GM21723 (cell line): ENCODE results near the gene HPX.

Source experiments
- ATAC-seq: cut with Tn5 transposase; IDR thresholded peaks from one replicate; pipeline ENCODE4 v1.9.1; 2021; ENCODE audit warnings: mild to moderate bottlenecking, moderate library complexity; ENCODE audit not compliant: unreplicated experiment

HPX gene

DNA sequence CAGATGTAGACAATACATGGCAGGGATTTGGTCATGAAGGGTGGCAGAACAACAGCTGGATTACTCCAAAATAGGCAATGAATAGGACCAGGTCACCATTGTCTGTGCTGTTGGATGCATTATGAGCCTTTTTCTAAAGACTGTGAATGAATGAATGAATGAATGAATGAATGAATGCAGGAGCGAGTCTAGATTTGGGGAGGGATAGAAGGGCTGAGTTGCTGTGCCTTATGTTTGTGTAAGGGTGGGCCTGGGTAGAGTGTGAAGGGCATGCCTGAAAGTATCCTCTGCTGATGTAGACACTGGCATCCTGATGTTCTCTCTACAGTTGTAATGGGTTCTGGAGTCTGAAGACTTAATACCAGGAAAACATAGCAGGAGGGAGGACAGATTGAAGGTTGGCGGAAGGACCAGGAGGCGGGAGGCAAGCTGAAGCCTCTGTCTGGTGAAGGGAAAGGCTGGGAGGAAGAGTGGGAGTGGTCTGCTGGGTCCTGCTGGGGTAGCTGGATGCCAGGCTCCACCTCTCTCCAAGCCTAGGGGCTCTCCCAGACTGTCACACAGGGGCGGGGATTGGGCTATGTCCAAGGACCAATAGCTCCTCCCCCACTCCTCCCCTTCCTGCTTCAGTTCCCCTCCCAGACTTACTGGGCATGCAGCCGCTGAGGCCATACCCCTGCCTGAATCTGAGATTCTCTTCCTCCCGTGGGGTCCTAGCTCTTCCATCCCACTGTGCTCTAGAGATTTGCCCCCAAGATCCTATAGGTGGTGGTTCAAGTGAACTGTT is 28.1 kb upstream of the HPX start:
- ATAC-seq: peak; percentile 65

GRCh38 chr11:6459099-6459450 is 18.3 kb upstream of the HPX start:
- ATAC-seq: no peak

- ATAC-seq: no peak
These were observed 17.7 kb upstream of the HPX start for GRCh38 chr11:6458352-6459098.

DNA sequence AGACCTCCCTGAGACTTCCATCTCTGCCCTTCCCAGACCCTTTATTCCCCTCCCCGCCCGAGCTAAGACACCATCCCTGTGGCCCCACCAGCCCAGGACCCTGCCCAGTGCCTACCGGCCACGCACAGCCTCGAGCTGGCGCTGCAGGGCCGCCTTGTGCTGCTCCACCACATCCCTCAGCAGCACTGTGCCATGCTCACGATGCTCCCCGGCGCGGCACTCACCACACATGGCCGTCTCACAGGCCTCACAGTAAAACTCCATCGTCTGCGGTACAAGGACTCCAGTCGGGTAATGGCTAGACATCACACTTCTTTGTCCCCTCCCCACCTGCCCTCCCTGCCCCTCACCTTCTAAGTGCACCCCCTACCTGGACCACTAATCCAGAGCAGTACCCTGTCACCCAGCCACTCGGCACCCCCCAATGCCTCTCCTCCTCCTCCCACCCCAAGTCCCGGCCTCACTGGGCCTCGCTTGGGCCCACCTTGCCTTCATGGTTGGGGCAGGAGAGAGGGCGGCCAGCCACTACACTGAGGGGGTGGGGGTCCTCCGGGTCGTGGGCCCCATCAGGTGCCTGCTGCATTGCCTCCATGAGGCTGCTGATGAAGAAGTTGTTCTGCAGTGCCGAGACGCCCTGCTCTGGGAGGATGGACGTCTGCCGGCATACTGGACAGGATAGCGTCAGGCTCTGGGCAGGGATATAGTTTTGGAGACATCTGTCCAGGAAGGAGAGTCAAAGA is 17.0 kb upstream of the HPX start:
- no peak for ATAC-seq

DNA sequence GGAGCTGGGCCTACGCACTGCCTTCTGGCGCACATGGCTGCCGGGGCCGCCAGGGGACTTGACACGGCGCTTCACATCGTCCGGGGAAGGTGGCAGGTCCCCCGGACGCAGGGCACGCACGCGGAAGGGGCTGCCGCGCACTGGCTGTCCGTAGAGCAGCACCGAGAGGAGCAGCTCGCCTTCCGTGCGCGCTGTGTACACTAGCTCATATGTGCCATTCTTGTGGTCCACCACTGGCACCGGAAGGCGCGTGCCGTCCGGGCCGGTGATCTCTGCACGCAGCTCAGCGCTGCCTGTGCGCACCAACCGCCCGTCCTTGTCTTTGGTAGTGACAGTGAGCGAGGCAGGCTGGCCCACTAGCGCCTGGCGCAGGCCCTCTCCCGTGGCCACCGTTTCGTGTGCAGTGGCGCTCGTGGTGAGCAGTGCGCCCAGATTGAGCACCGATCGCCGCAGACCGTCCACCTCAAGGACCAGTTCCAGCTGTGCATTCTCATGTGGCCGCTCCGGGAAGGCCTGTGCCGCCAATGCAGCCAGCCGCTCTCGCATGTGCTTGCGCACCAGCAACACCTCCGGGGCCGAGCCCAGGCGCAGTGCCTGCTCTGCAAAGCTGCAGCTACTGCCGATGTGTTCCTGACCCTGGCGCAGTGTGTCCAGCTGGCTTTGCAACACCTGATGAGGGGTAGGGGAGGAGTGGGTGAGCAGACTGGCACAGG is 15.7 kb upstream of the HPX start:
- ATAC-seq: no peak

- no peak for ATAC-seq
These were observed 14.3 kb upstream of the HPX start for GRCh38 chr11:6455070-6455469.

DNA sequence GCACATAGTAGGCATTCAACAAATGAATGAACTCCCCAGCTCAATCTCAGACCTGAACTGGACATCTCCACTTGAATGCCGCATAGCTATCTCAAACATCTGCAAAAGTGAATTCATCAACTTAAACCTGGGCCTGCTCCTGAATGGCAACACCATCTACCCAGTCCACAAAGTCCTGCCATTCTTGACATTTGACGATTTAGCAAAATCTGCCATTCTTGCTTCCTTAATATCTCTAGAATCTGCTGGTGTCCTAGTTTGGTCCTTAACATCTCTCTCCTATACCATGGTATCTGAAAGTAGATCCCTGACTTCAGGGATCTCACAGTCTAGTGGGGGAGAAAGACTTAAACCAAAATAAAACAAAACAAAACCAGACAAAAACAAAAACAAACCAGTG is 12.4 kb upstream of the HPX start:
- ATAC-seq: no peak

GRCh38 chr11:6452219-6452618 is 11.4 kb upstream of the HPX start:
- ATAC-seq: no peak

DNA sequence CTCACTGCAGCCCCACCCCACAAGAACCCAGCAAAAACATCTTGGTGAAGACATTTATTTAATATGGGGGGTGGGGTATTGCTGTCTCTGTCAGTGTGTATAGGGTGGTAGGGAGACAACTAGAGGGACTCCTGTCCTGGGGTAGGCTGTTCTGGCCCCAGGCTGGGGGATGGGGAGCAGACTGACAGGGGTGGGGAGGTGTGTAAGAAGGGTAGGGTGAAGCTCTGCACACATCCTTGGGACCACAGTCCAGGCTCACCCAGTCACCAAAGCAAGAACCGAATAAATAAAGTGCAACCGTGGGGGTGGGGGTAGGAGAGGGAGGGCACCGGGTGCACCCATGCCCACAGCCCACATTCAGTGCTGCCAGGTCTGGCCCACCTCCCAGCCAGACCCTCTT is 7.8 kb upstream of the HPX start:
- no peak for ATAC-seq

GRCh38 chr11:6443269-6444003 is 2.6 kb upstream of the HPX start:
- peak; percentile 84 for ATAC-seq

DNA sequence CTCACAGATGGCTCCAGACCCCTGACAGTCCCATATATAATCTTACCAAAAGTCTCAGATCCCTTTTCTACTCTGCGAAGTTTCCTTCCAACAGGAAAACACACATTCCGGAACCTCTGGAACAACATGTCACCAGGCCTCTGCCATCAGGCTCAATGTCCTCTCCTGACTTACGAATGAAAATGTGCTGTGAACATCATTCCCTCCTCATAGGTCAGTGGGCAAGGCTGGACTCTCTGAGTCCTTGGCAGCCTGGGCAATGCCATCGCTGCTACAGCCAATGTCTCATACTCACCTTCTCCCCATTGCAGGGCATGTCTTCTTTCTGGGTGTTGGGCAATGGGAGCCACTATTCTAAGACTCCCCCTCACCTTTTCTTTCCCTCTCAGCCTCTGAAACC is 1.7 kb upstream of the HPX start:
- ATAC-seq: no peak

DNA sequence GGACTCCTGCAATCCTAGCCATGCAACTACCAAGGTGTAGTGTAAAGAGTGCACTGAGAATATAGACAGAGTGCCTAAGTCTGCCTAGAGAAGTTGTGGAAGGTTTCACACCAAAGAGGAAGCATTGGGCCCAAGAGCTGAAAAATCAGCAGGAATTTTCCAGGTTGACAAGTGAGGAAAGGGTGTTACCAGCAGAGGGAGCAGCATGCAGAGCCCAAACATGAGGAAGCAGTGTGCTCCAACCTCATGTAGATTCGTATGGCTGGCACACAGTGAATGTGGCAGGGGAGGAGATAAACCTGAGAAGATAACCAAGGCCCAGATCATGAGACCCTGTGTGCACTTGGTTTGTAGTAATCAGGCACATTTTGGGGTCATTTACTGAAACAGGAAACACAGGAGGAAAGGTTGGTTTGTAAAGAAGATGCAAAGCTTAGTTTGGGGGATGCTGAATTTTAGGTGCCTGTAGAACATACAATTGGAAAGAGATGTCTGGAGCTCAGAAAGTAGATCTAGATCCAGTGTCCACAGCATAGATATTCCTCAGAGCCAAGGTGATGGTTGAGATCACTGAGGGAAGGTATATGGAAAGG is 1.7 kb downstream of the HPX start:
- ATAC-seq: no peak

GRCh38 chr11:6437993-6438392 is 2.8 kb downstream of the HPX start:
- no peak for ATAC-seq

- ATAC-seq: no peak
These were observed 3.4 kb downstream of the HPX start for GRCh38 chr11:6437423-6437822.

GRCh38 chr11:6433998-6434660 is 6.7 kb downstream of the HPX start:
- peak; percentile 55 for ATAC-seq

DNA sequence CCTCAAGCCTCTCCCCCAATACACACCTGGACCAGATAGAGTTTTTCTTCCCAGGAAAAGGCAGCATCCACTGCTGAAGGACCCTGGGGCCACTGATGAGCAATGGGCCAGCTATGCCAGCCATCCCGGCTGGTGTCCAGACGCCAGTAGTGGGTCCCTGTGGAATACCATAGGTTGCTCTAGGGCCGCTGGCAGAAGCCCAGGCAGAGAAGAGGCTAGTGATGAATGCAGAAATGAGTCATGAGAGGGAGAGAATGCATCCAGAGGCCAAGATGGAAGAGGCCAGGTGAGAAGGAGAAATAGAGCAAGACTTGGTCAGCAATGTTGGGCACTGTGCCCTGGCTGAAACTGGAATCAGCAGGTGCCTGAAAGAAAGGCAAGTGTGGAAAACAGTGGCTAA is 8.9 kb downstream of the HPX start:
- ATAC-seq: no peak

GRCh38 chr11:6427516-6427915 is 13.3 kb downstream of the HPX start:
- ATAC-seq: no peak

DNA sequence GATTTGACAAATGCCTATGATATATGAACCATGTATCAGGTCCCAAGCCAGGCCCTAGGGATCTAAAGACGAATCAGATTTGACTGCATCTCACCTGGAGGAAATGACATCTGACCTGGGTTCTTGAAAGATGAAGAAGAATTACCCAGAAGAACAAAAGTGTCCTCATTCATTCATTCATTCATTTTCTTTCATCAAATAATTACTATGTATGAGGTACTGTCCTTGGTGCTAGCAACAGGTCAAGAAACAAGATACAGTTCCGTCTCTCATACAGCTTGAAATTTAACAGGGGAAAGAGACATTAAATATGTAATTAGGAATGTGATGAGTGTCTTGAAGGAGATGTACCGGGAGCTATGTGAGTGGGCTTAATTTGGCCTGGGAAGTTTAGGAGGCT is 20.1 kb downstream of the HPX start:
- ATAC-seq: no peak

GRCh38 chr11:6419009-6419631 is 21.7 kb downstream of the HPX start, which contains the start of gene APBB1:
TSS of gene APBB1 (minus strand) at chr11:6419094. CDS start at chr11:6411347, 7,747 bp downstream.
- ATAC-seq: peak; percentile 70
